Measurements from ENCODE around the gene SLC22A2.

DNA sequence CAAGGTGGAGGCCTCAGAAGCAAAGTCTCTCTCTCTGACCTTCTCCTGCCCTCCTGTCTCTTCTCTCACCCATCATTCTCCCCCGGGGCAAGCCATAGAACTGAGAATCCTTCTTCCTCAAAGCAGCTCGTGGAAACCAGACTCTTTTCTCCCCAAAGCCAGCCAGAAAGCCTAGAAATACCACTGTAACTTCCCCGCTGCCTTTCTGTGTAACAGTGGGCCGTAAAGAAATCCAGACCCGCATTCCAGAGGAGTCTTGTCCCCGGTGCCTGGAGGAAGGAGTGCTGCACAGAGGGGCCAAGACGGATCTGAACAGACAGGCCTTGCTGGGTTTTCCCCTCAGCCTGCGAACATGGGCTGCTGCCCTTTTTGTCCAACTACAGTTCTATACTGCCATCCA is 977 bp upstream of the SLC22A2 start:
- TF ChIP-seq CTCF (IDR thresholded peaks at IDR 0.05 in 2 of 3, conservative IDR thresholded peaks at IDR 0.05 in 1 of 3; ENCODE audit: control insufficient read depth in 2 of 3, extremely low read depth in 1 of 3, insufficient read depth in 1 of 3, low read depth in 3 of 3, low read length in 3 of 3) = no peak
- TF ChIP-seq DPF2 (IDR thresholded peaks at IDR 0.05) = no peak
- TF ChIP-seq ZNF207 (IDR thresholded peaks at IDR 0.05; ENCODE audit: borderline replicate concordance) = no peak
- TF ChIP-seq ZNF384 (IDR thresholded peaks at IDR 0.05; ENCODE audit: borderline replicate concordance, low read depth, low read length) = no peak
- no peak for TF ChIP-seq ZNF687 (IDR thresholded peaks at IDR 0.05)
- TF ChIP-seq E2F4 (IDR thresholded peaks at IDR 0.05; ENCODE audit: low read depth, low read length) = no peak
- no peak for TF ChIP-seq CHD2 (IDR thresholded peaks at IDR 0.05; ENCODE audit: borderline replicate concordance, low read depth, low read length)
- no peak for TF ChIP-seq CBX3 (IDR thresholded peaks at IDR 0.05; ENCODE audit: borderline replicate concordance, low read depth)
- TF ChIP-seq ZZZ3 (IDR thresholded peaks at IDR 0.05; ENCODE audit: control insufficient read depth, insufficient read length, low read depth) = no peak
- TF ChIP-seq TAF1 (IDR thresholded peaks at IDR 0.05; ENCODE audit: borderline replicate concordance, low read depth, low read length) = no peak
- TF ChIP-seq, protein P1, sequence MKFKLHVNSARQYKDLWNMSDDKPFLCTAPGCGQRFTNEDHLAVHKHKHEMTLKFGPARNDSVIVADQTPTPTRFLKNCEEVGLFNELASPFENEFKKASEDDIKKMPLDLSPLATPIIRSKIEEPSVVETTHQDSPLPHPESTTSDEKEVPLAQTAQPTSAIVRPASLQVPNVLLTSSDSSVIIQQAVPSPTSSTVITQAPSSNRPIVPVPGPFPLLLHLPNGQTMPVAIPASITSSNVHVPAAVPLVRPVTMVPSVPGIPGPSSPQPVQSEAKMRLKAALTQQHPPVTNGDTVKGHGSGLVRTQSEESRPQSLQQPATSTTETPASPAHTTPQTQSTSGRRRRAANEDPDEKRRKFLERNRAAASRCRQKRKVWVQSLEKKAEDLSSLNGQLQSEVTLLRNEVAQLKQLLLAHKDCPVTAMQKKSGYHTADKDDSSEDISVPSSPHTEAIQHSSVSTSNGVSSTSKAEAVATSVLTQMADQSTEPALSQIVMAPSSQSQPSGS (IDR thresholded peaks at IDR 0.05; ENCODE audit: low read length) = no peak
- no peak for TF ChIP-seq ELK1 (IDR thresholded peaks at IDR 0.05; ENCODE audit: low read depth, low read length)
- no peak for TF ChIP-seq SIN3A (IDR thresholded peaks at IDR 0.05; ENCODE audit: low read depth, low read length)

Data from GM12878 (cell line).